Measurements from ENCODE around the gene UBE2K.

The UBE2K gene

GRCh38 chr4:39657465-39657864 is 40.5 kb upstream of the UBE2K start:
- no peak for DNase-seq (ENCODE audit: low read depth)
- no peak for TF ChIP-seq CTCF (IDR thresholded peaks at IDR 0.05; ENCODE audit: low read length, missing control alignments)
- H3K4me3 ChIP-seq (replicated peaks; ENCODE audit: low read depth, low read length) = no peak overlapping the region

GRCh38 chr4:39658756-39659155 is 39.2 kb upstream of the UBE2K start:
- no peak overlapping the region for H3K4me3 ChIP-seq (replicated peaks; ENCODE audit: low read depth, low read length)
- peak; percentile 66 for TF ChIP-seq CTCF (IDR thresholded peaks at IDR 0.05; ENCODE audit: low read length, missing control alignments)
- peak; percentile 49 for DNase-seq (ENCODE audit: low read depth)

- DNase-seq (ENCODE audit: low read depth) = no peak
- TF ChIP-seq CTCF (IDR thresholded peaks at IDR 0.05; ENCODE audit: low read length, missing control alignments) = no peak
- no peak overlapping the region for H3K4me3 ChIP-seq (replicated peaks; ENCODE audit: low read depth, low read length)
These were observed 37.9 kb upstream of the UBE2K start for GRCh38 chr4:39660045-39660444.

DNA sequence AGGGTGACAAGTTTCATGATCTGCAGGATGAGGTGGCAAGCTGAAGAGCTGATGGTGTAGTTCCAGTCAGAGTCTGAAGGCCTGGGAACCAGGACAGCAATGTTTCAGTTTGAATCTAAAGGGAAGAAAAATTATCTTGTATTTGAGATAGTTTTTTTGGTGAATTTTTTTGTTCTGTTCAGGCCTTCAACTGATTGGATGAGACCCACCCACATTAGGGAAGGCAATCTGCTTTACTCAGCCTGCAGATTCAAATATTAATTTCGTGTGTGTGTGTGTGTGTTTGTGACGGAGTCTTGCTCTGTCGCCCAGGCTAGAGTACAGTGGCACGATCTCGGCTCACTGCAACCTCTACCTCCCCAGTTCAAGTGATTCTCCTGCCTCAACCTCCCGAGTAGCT is 37.2 kb upstream of the UBE2K start:
- TF ChIP-seq CTCF (IDR thresholded peaks at IDR 0.05; ENCODE audit: low read length, missing control alignments) = no peak

GRCh38 chr4:39662683-39663082 is 35.3 kb upstream of the UBE2K start:
- no peak for TF ChIP-seq CTCF (IDR thresholded peaks at IDR 0.05; ENCODE audit: low read length, missing control alignments)
- no peak overlapping the region for H3K4me3 ChIP-seq (replicated peaks; ENCODE audit: low read depth, low read length)
- no peak for DNase-seq (ENCODE audit: low read depth)

More for the DNA sequence above, 37.2 kb upstream of the UBE2K start:
- DNase-seq (ENCODE audit: low read depth) = no peak
- H3K4me3 ChIP-seq (replicated peaks; ENCODE audit: low read depth, low read length) = no peak overlapping the region

GRCh38 chr4:39664828-39665731 is 32.9 kb upstream of the UBE2K start:
- no peak for TF ChIP-seq CTCF (IDR thresholded peaks at IDR 0.05; ENCODE audit: low read length, missing control alignments)
- peak; percentile 27 for DNase-seq (ENCODE audit: low read depth)
- no peak overlapping the region for H3K4me3 ChIP-seq (replicated peaks; ENCODE audit: low read depth, low read length)

DNA sequence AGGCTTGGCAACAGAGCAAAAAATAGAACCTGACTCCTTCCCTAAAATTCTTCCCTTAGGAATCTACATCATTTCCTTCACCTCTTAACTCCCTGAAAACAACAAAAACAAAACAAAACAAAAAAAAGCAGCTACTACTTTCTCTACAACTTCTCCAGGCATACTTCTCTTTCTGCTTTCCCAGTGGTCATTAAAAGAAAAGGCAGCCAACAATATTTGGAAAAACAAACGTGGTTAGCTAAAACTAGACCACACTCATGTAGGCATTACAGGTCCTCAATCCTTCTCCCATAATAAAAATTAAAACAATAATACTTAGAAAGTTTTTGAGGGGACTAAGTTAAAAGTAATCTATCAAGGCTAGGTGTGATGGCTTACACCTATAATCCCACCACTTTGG is 30.2 kb upstream of the UBE2K start:
- no peak for TF ChIP-seq CTCF (IDR thresholded peaks at IDR 0.05; ENCODE audit: low read length, missing control alignments)
- H3K4me3 ChIP-seq (replicated peaks; ENCODE audit: low read depth, low read length) = no peak overlapping the region
- no peak for DNase-seq (ENCODE audit: low read depth)

All from fibroblast of pulmonary artery (primary cell).